ENCODE measurements around the gene PKP3. TPM values are rescaled to one million over a fixed set of nuclear protein-coding genes. Genes with fewer than 3 reads are reported as not detected.
A peak's percentile ranks its signal among the peaks of the same experiment; 100 is the strongest.

Gene PKP3
- total and polyA plus RNA-seq, 2 donors (not counting 1 experiment from before 2014, with no cell fraction given): 0.78 TPM; not detected in 1

GRCh38 chr11:370070-370941, 23.7 kb upstream of the PKP3 start:
- Mint-ChIP-seq H3K9me3 (ENCODE audit: insufficient read depth) (no peaks in the 10 kb centered on the region), H3K27me3 (peaks cover 37% of the 10 kb centered on the region), H3K4me3 (peak overlapping the region; percentile 66), H3K4me1 (peaks cover 14% of the 10 kb centered on the region), H3K27ac (no peak overlapping the region)
- H2AFZ ChIP-seq (ENCODE audit: insufficient read depth, low read depth, low read length, poor library complexity, severe bottlenecking): no peak overlapping the region
- no peaks in the 10 kb centered on the region for H3K36me3 ChIP-seq (replicated peaks in 1 of 2; ENCODE audit: control extremely low read depth in 1 of 2, control insufficient read depth in 1 of 2, extremely low read depth in 1 of 2, insufficient read depth in 2 of 2, low read length in 1 of 2)
- H3K27ac ChIP-seq (ENCODE audit: low read length in 2 of 2): no peak overlapping the region
- no peaks in the 10 kb centered on the region for H4K20me1 ChIP-seq (ENCODE audit: control insufficient read depth, insufficient read depth, low read length, poor library complexity, severe bottlenecking)
- ChIA-PET POLR2A (interaction anchor here (0.6 kb wide), 1 partner anchor 23 kb away, joined by 7 read pairs; no protein-coding TSS in a partner anchor), CTCF (no interaction called here)
- no peak overlapping the region for H3K4me2 ChIP-seq (replicated peaks; ENCODE audit: low read depth, low read length, poor library complexity, severe bottlenecking)
- WGBS (ENCODE audit: insufficient coverage): 41% methylated on average over 37 of the region's 42 CpGs
- intact Hi-C loops (cut with micrococcal nuclease): no loop called here
- H3K79me2 ChIP-seq (ENCODE audit: control insufficient read depth, insufficient read depth, low read length): no peaks in the 10 kb centered on the region
- H3K9me3 ChIP-seq (ENCODE audit: control extremely low read depth in 1 of 3, control insufficient read depth in 2 of 3, insufficient read depth in 1 of 3, low read length in 2 of 3): peaks cover 0 to 2% (median 0%) of the 10 kb centered on the region in 3 donors
- TF ChIP-seq EZH2 (IDR thresholded peaks at IDR 0.05; ENCODE audit: borderline replicate concordance, insufficient read depth, low read depth, low read length, poor library complexity, severe bottlenecking) (no peak), CTCF (IDR thresholded peaks at IDR 0.05) (no peak)
- no peak for ATAC-seq (ENCODE audit: low read depth)
- peaks cover 0 to 48% (median 19%) of the 10 kb centered on the region in 4 experiments for H3K27me3 ChIP-seq (replicated peaks in 1 of 4; ENCODE audit: control extremely low read depth in 1 of 4, control insufficient read depth in 3 of 4, insufficient read depth in 4 of 4, low read length in 3 of 4)
- no peak overlapping the region for H3K9ac ChIP-seq (ENCODE audit: low read length)
- peaks cover 8 to 9% of the 10 kb centered on the region in 2 donors for H3K4me1 ChIP-seq (ENCODE audit: control insufficient read depth in 2 of 2, insufficient read depth in 2 of 2, low read length in 2 of 2)
- no peak overlapping the region for H3K4me3 ChIP-seq (ENCODE audit: control extremely low read depth in 1 of 5, extremely low read depth in 1 of 5, insufficient read depth in 1 of 5, low read depth in 2 of 5, low read length in 4 of 5)
- no peak for DNase-seq

GRCh38 chr11:371051-371450, 23.0 kb upstream of the PKP3 start:
- Histone ChIP-seq H2AFZ (ENCODE audit: insufficient read depth, low read depth, low read length, poor library complexity, severe bottlenecking) (no peak overlapping the region), H3K4me1 (ENCODE audit: control insufficient read depth in 2 of 2, insufficient read depth in 2 of 2, low read length in 2 of 2) (peaks cover 8 to 9% of the 10 kb centered on the region in 2 donors), H3K27me3 (replicated peaks in 1 of 4; ENCODE audit: control extremely low read depth in 1 of 4, control insufficient read depth in 3 of 4, insufficient read depth in 4 of 4, low read length in 3 of 4) (peaks cover 0 to 46% (median 19%) of the 10 kb centered on the region in 4 experiments), H3K9me3 (ENCODE audit: control extremely low read depth in 1 of 3, control insufficient read depth in 2 of 3, insufficient read depth in 1 of 3, low read length in 2 of 3) (peaks cover 0 to 4% (median 0%) of the 10 kb centered on the region in 3 donors), H3K79me2 (ENCODE audit: control insufficient read depth, insufficient read depth, low read length) (no peaks in the 10 kb centered on the region), H3K4me2 (replicated peaks; ENCODE audit: low read depth, low read length, poor library complexity, severe bottlenecking) (no peak overlapping the region), H3K4me3 (ENCODE audit: control extremely low read depth in 1 of 5, extremely low read depth in 1 of 5, insufficient read depth in 1 of 5, low read depth in 2 of 5, low read length in 4 of 5) (no peak overlapping the region), H3K9ac (ENCODE audit: low read length) (no peak overlapping the region), H3K36me3 (replicated peaks in 1 of 2; ENCODE audit: control extremely low read depth in 1 of 2, control insufficient read depth in 1 of 2, extremely low read depth in 1 of 2, insufficient read depth in 2 of 2, low read length in 1 of 2) (no peaks in the 10 kb centered on the region), H4K20me1 (ENCODE audit: control insufficient read depth, insufficient read depth, low read length, poor library complexity, severe bottlenecking) (no peaks in the 10 kb centered on the region), H3K27ac (ENCODE audit: low read length in 2 of 2) (no peak overlapping the region)
- Mint-ChIP-seq H3K27ac (no peak overlapping the region), H3K4me3 (peak overlapping the region; percentile 26), H3K4me1 (peaks cover 14% of the 10 kb centered on the region), H3K9me3 (ENCODE audit: insufficient read depth) (no peaks in the 10 kb centered on the region), H3K27me3 (peaks cover 36% of the 10 kb centered on the region)
- POLR2A ChIA-PET: interaction anchor here (0.6 kb wide), 1 partner anchor 76 kb away, joined by 3 read pairs; no protein-coding TSS in a partner anchor
- CTCF ChIA-PET: no interaction called here
- intact Hi-C loops (cut with micrococcal nuclease): no loop called here
- DNase-seq: no peak
- WGBS (ENCODE audit: insufficient coverage): 79% methylated on average over 5 of the region's 5 CpGs
- ATAC-seq (ENCODE audit: low read depth): no peak
- TF ChIP-seq CTCF (IDR thresholded peaks at IDR 0.05): no peak
- no peak for TF ChIP-seq EZH2 (IDR thresholded peaks at IDR 0.05; ENCODE audit: borderline replicate concordance, insufficient read depth, low read depth, low read length, poor library complexity, severe bottlenecking)
